NCI-H1930 (cell line): ENCODE measurements around the gene ZNF276.
"Not testable (repeated sequence)": the region's sequence is repeated elsewhere in the genome, so short reads cannot be mapped to it uniquely, and the experiment has no call there.

ENCODE experiments used
- DNase-seq, 2 experiments: peaks; one replicate each; lab custom pipeline; 2025; lab: John Stamatoyannopoulos, UW

Gene ZNF276

GRCh38 chr16:89737341-89738071, 16.2 kb downstream of the ZNF276 start:
- DNase-seq = no peak

GRCh38 chr16:89738072-89738377, 16.7 kb downstream of the ZNF276 start:
- DNase-seq = no peak

- DNase-seq = no peak
These were observed 17.4 kb downstream of the ZNF276 start for GRCh38 chr16:89738538-89739317.

GRCh38 chr16:89739383-89739782, 18.0 kb downstream of the ZNF276 start:
- no peak for DNase-seq

GRCh38 chr16:89741342-89742014, 20.1 kb downstream of the ZNF276 start:
- no peak for DNase-seq

- no peak for DNase-seq
These were observed 21.6 kb downstream of the ZNF276 start for GRCh38 chr16:89742948-89743347.

- DNase-seq = no peak
These were observed 23.5 kb downstream of the ZNF276 start for GRCh38 chr16:89744813-89745212.

GRCh38 chr16:89746043-89746442, 24.7 kb downstream of the ZNF276 start:
- no peak for DNase-seq

GRCh38 chr16:89748076-89748475, 26.7 kb downstream of the ZNF276 start:
- no peak for DNase-seq

GRCh38 chr16:89748921-89749320, 27.6 kb downstream of the ZNF276 start:
- no peak for DNase-seq

GRCh38 chr16:89749637-89750036, 28.3 kb downstream of the ZNF276 start:
- no peak for DNase-seq

GRCh38 chr16:89759746-89760340, 38.5 kb downstream of the ZNF276 start:
- DNase-seq = no peak

GRCh38 chr16:89761304-89761922, 40.1 kb downstream of the ZNF276 start:
- no peak for DNase-seq

GRCh38 chr16:89764711-89765201, 43.4 kb downstream of the ZNF276 start:
- DNase-seq = no peak

GRCh38 chr16:89765292-89765830, 44.0 kb downstream of the ZNF276 start:
- no peak for DNase-seq

- no peak for DNase-seq
These were observed 49.0 kb downstream of the ZNF276 start for GRCh38 chr16:89770367-89770766.

- no peak for DNase-seq
These were observed 53.9 kb downstream of the ZNF276 start for GRCh38 chr16:89775223-89775622.

- DNase-seq = not testable (repeated sequence)
These were observed 56.9 kb downstream of the ZNF276 start for GRCh38 chr16:89778211-89778610.

GRCh38 chr16:89779231-89779908, 58.0 kb downstream of the ZNF276 start:
- DNase-seq = no peak

GRCh38 chr16:89779909-89780305, 58.6 kb downstream of the ZNF276 start:
- no peak for DNase-seq

GRCh38 chr16:89782489-89782888, 61.2 kb downstream of the ZNF276 start:
- no peak for DNase-seq
